ENCODE measurements around the gene BIRC7.

Gene BIRC7

GRCh38 chr20:63196768-63197470 is 38.8 kb upstream of the BIRC7 start:
- DNase-seq (ENCODE audit: low read depth): no peak
- no peak for TF ChIP-seq CTCF (IDR thresholded peaks at IDR 0.05; ENCODE audit: low read depth, low read length, missing control alignments)
- no peak overlapping the region for H3K4me3 ChIP-seq (ENCODE audit: low read depth, low read length)

DNA sequence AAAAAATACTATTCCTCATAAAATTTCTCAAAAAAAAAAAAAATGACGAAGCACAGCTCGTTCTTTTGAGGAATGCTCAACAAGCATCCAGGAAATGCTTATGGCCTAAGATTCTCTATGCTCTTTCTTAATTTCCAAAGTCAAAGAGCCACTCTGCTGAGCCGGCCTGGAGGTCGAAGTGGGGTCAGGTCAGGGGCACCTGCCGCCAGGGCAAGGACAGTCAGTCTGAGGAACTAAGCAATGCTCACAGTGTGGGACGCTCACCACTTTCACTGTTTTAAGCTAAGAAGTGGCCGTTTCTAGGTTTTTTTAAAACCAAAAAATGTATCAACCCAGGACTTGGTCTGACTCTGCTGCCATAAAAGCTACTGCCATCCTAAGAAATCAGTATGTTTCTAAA is 37.1 kb upstream of the BIRC7 start:
- DNase-seq (ENCODE audit: low read depth): no peak
- no peak overlapping the region for H3K4me3 ChIP-seq (ENCODE audit: low read depth, low read length)
- no peak for TF ChIP-seq CTCF (IDR thresholded peaks at IDR 0.05; ENCODE audit: low read depth, low read length, missing control alignments)

DNA sequence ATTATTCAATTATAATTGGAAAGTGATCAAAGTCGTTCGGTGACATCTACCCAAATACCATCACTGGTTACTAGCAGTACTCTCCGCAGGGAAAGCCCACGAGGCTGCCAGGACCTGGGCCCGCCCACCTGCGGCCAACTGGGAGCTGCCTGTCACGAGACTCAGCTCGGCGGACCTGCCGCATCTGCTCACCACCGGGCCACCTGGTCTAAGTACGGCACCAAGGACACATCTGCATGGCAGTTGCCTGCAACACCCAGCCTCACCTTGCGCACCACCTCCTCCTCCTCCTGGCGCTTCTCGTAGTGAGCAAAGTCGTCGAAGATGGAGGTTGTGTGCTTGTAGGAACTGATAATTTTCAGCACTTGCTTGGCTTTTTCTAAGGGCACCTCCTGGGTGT is 33.7 kb upstream of the BIRC7 start:
- no peak for DNase-seq (ENCODE audit: low read depth)
- TF ChIP-seq CTCF (IDR thresholded peaks at IDR 0.05; ENCODE audit: low read depth, low read length, missing control alignments): no peak
- no peak overlapping the region for H3K4me3 ChIP-seq (ENCODE audit: low read depth, low read length)

DNA sequence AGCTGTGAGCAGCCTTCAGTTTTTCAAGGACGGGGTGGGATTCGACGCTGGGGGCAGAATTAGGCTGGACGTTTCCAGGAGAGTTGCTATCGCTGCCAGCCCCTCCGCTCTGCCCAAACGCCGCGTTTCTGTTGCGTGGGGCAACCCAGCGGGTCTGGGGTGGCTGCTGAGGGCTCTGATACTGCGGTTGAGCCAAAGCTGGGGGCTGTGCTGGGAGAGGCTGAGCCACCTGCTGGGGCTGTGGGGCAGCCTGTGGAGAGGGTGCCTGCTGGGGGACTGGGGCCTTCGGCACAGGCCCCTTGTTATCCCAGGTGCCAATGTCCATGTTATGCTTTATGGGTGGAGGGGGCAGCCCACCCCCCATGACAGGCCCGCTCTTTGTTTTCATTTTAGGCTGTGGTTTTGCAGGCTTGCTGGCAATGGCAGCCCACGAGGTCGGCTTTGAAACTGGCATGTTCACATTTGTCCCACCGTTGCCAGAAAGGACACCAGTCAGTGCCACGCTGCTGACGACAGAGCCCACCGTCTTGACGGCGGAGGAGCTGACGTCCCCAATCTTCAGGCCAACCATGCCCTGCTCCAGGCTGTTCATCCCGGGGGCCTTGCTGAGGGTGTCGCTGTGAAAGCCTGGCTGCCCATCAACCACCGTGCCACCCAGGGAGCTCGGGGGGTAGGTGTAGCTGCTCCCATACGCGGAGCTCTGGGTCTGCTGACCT is 32.7 kb upstream of the BIRC7 start:
- no peak for DNase-seq (ENCODE audit: low read depth)
- TF ChIP-seq CTCF (IDR thresholded peaks at IDR 0.05; ENCODE audit: low read depth, low read length, missing control alignments): no peak
- no peak overlapping the region for H3K4me3 ChIP-seq (ENCODE audit: low read depth, low read length)

GRCh38 chr20:63204362-63204761 is 31.3 kb upstream of the BIRC7 start:
- TF ChIP-seq CTCF (IDR thresholded peaks at IDR 0.05; ENCODE audit: low read depth, low read length, missing control alignments): no peak
- no peak overlapping the region for H3K4me3 ChIP-seq (ENCODE audit: low read depth, low read length)
- DNase-seq (ENCODE audit: low read depth): no peak

DNA sequence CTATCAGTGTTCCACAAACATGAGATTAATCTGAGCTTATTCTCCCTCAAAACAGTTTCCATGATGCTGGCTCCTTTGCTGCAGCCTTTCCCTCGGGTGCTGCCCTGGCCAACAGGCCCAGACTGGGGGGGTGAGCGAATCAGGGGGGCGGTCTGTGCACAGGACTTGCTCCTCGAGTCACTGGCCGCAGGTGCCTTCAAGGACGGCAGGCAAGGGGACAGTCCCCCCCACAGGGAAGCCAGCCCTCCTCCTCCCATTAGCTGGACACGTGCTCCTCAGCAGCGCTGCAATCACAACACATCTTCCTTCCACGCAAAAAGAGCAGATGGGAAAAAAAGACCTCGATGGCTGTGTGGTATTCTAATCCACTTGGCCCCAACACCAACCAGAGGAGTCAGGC is 29.8 kb upstream of the BIRC7 start:
- TF ChIP-seq CTCF (IDR thresholded peaks at IDR 0.05; ENCODE audit: low read depth, low read length, missing control alignments): no peak
- no peak overlapping the region for H3K4me3 ChIP-seq (ENCODE audit: low read depth, low read length)
- no peak for DNase-seq (ENCODE audit: low read depth)

GRCh38 chr20:63206878-63207277 is 28.8 kb upstream of the BIRC7 start:
- no peak for TF ChIP-seq CTCF (IDR thresholded peaks at IDR 0.05; ENCODE audit: low read depth, low read length, missing control alignments)
- H3K4me3 ChIP-seq (ENCODE audit: low read depth, low read length): no peak overlapping the region
- no peak for DNase-seq (ENCODE audit: low read depth)
